GM21526 (cell line): ENCODE measurements around the gene TMEM100.
A peak's percentile ranks its signal among the peaks of the same experiment; 100 is the strongest.

Source experiments
- ATAC-seq: cut with Tn5 transposase; IDR thresholded peaks from one replicate; pipeline ENCODE4 v1.9.1; 2021; ENCODE audit warnings: moderate library complexity; ENCODE audit not compliant: unreplicated experiment, low FRiP score

The TMEM100 gene

GRCh38 chr17:55720919-55721836 lies 1.5 kb downstream of the TMEM100 start:
- no peak for ATAC-seq

GRCh38 chr17:55717898-55718735 lies 4.5 kb downstream of the TMEM100 start:
- ATAC-seq = peak; percentile 72

- no peak for ATAC-seq
Observed at GRCh38 chr17:55717432-55717831, 5.2 kb downstream of the TMEM100 start.

- ATAC-seq = no peak
Observed at GRCh38 chr17:55710829-55711496, 11.7 kb downstream of the TMEM100 start.

GRCh38 chr17:55710410-55710809 lies 12.3 kb downstream of the TMEM100 start:
- ATAC-seq = no peak

GRCh38 chr17:55709984-55710383 lies 12.7 kb downstream of the TMEM100 start:
- no peak for ATAC-seq

GRCh38 chr17:55709440-55709839 lies 13.2 kb downstream of the TMEM100 start:
- ATAC-seq = no peak

- no peak for ATAC-seq
Observed at GRCh38 chr17:55708175-55708974, 14.3 kb downstream of the TMEM100 start.

GRCh38 chr17:55706808-55707773 lies 15.6 kb downstream of the TMEM100 start:
- ATAC-seq = no peak

- no peak for ATAC-seq
Observed at GRCh38 chr17:55705847-55706246, 16.8 kb downstream of the TMEM100 start.

- no peak for ATAC-seq
Observed at GRCh38 chr17:55704401-55704800, 18.3 kb downstream of the TMEM100 start.

GRCh38 chr17:55702150-55702549 lies 20.5 kb downstream of the TMEM100 start:
- no peak for ATAC-seq

- ATAC-seq = no peak
Observed at GRCh38 chr17:55699181-55699860, 23.3 kb downstream of the TMEM100 start.

- ATAC-seq = no peak
Observed at GRCh38 chr17:55694286-55694910, 28.3 kb downstream of the TMEM100 start.

- ATAC-seq = no peak
Observed at GRCh38 chr17:55693254-55694216, 29.1 kb downstream of the TMEM100 start.

- ATAC-seq = no peak
Observed at GRCh38 chr17:55692276-55692675, 30.4 kb downstream of the TMEM100 start.

- ATAC-seq = no peak
Observed at GRCh38 chr17:55691666-55692065, 31.0 kb downstream of the TMEM100 start.
